SK-N-SH treated with all-trans-retinoic acid at 6 μM for 48 hours (cell line): ENCODE data around the gene PTPRT.

Experiments
- ATAC-seq: fragments of 200-7000 bp; cut with Tn5 transposase; 3 replicates; pipeline ENCODE4 v1.9.1; 2020; ENCODE audit warnings: mild to moderate bottlenecking, moderate library complexity
- ARNTL ChIP-seq: fragments of 450-650 bp; formaldehyde crosslinking; IDR thresholded peaks from 2 replicates; pipeline ENCODE4 v1.5.0; 2020; ENCODE audit warnings: low read depth, mild to moderate bottlenecking, moderate library complexity, borderline replicate concordance
- CSDC2 ChIP-seq: fragments of 250-450 bp; sonication (Bioruptor Pico); IDR thresholded peaks from 2 replicates; pipeline ENCODE4 v1.5.0; 2020; ENCODE audit warnings: mild to moderate bottlenecking, moderate library complexity
- CSRNP3 ChIP-seq: fragments of 250-450 bp; sonication (Bioruptor Pico); IDR thresholded peaks from 2 replicates; pipeline ENCODE4 v1.5.1; 2021; ENCODE audit warnings: mild to moderate bottlenecking, moderate library complexity
- ESRRG ChIP-seq: fragments of 250-450 bp; sonication (Bioruptor Pico); IDR thresholded peaks from 2 replicates; pipeline ENCODE4 v1.6.1; 2021; ENCODE audit warnings: mild to moderate bottlenecking
- GLIS3 ChIP-seq: fragments of 250-450 bp; sonication (Bioruptor Pico); IDR thresholded peaks from 2 replicates; pipeline ENCODE4 v1.5.0; 2020; ENCODE audit warnings: mild to moderate bottlenecking, moderate library complexity
- ISL1 ChIP-seq: fragments of 250-450 bp; sonication (Bioruptor Pico); IDR thresholded peaks from 2 replicates; pipeline ENCODE4 v2.1.2; 2022; ENCODE audit warnings: mild to moderate bottlenecking, moderate library complexity
- OSR1 ChIP-seq: fragments of 250-450 bp; sonication (Bioruptor Pico); IDR thresholded peaks from 2 replicates; pipeline ENCODE4 v1.8.0; 2022; ENCODE audit warnings: moderate library complexity, mild to moderate bottlenecking, inconsistent platforms
- PATZ1 ChIP-seq: fragments of 250-450 bp; sonication (Bioruptor Pico); IDR thresholded peaks from 2 replicates; pipeline ENCODE4 v1.8.0; 2020; ENCODE audit warnings: mild to moderate bottlenecking, moderate library complexity, borderline replicate concordance
- POU6F1 ChIP-seq: fragments of 250-450 bp; sonication (Bioruptor Pico); IDR thresholded peaks from 2 replicates; pipeline ENCODE4 v1.8.0; 2021; ENCODE audit warnings: low read depth, mild to moderate bottlenecking, moderate library complexity, borderline replicate concordance
- PPARA ChIP-seq: fragments of 250-450 bp; sonication (Bioruptor Pico); IDR thresholded peaks from 2 replicates; pipeline ENCODE4 v1.5.0; 2020; ENCODE audit warnings: mild to moderate bottlenecking, borderline replicate concordance
- RARB ChIP-seq: fragments of 250-450 bp; sonication (Bioruptor Pico); IDR thresholded peaks from 2 replicates; pipeline ENCODE4 v1.8.0; 2021; ENCODE audit warnings: mild to moderate bottlenecking, moderate library complexity
- SNAI2 ChIP-seq: fragments of 250-450 bp; sonication (Bioruptor Pico); IDR thresholded peaks from 2 replicates; pipeline ENCODE4 v1.5.0; 2020; ENCODE audit warnings: mild to moderate bottlenecking, moderate library complexity
- TCF4 ChIP-seq: fragments of 250-450 bp; sonication (Bioruptor Pico); IDR thresholded peaks from 2 replicates; pipeline ENCODE4 v1.8.0; 2021; ENCODE audit warnings: mild to moderate bottlenecking, moderate library complexity, borderline replicate concordance
- ZC3H10 ChIP-seq: fragments of 250-450 bp; sonication (Bioruptor Pico); IDR thresholded peaks from 2 replicates; pipeline ENCODE4 v1.5.1; 2021; ENCODE audit warnings: mild to moderate bottlenecking, moderate library complexity
- ZFP3 ChIP-seq: fragments of 250-450 bp; sonication (Bioruptor Pico); IDR thresholded peaks from 2 replicates; pipeline ENCODE4 v1.5.0; 2020; ENCODE audit warnings: mild to moderate bottlenecking, moderate library complexity
- ZFP30 ChIP-seq: fragments of 450-650 bp; formaldehyde crosslinking; IDR thresholded peaks from 2 replicates; pipeline ENCODE4 v1.5.0; 2022; ENCODE audit warnings: mild to moderate bottlenecking, moderate library complexity
- ZNF565 ChIP-seq: fragments of 450-650 bp; formaldehyde crosslinking; conservative IDR thresholded peaks from 2 replicates; pipeline ENCODE4 v1.5.0; 2020; ENCODE audit warnings: low read depth, mild to moderate bottlenecking, moderate library complexity
- ZNF70 ChIP-seq: fragments of 450-650 bp; formaldehyde crosslinking; IDR thresholded peaks from 2 replicates; pipeline ENCODE4 v1.5.0; 2020; ENCODE audit warnings: mild to moderate bottlenecking, moderate library complexity
- ZNF8 ChIP-seq: fragments of 450-650 bp; formaldehyde crosslinking; IDR thresholded peaks from 2 replicates; pipeline ENCODE4 v1.5.0; 2020; ENCODE audit warnings: mild to moderate bottlenecking, moderate library complexity

The PTPRT gene

GRCh38 chr20:43189554-43190331, at the start of gene PTPRT:
Gene PTPRT, minus strand, starts transcription at chr20:43189906. Its CDS starts 173 bp downstream, at chr20:43189733.
- no peak for TF ChIP-seq POU6F1
- no peak for TF ChIP-seq ZNF565 (CRISPR knock-in tag)
- TF ChIP-seq TCF4: no peak
- no peak for TF ChIP-seq RARB (CRISPR knock-in tag)
- TF ChIP-seq ZNF70 (CRISPR knock-in tag): no peak
- TF ChIP-seq, all 23 proteins: peak for 0
- no peak for ATAC-seq

- TF ChIP-seq ZNF565 (CRISPR knock-in tag): no peak
- TF ChIP-seq PPARA (CRISPR knock-in tag): no peak
- TF ChIP-seq ZFP30 (CRISPR knock-in tag): no peak
- no peak for TF ChIP-seq ISL1 (CRISPR knock-in tag)
- TF ChIP-seq POU6F1: no peak
- no peak for TF ChIP-seq CSDC2 (CRISPR knock-in tag)
- no peak for TF ChIP-seq CSRNP3
- no peak for TF ChIP-seq ZNF8 (CRISPR knock-in tag)
- no peak for TF ChIP-seq RARB (CRISPR knock-in tag)
- TF ChIP-seq GLIS3 (CRISPR knock-in tag): no peak
- TF ChIP-seq ARNTL (CRISPR knock-in tag): no peak
- no peak for TF ChIP-seq ESRRG (CRISPR knock-in tag)
- TF ChIP-seq ZNF70 (CRISPR knock-in tag): no peak
- TF ChIP-seq ZFP3 (CRISPR knock-in tag): no peak
- no peak for TF ChIP-seq SNAI2 (CRISPR knock-in tag)
- TF ChIP-seq OSR1 (CRISPR knock-in tag): no peak
- ATAC-seq: no peak
These were observed 49.1 kb upstream of the PTPRT start for GRCh38 chr20:43238833-43239232.

GRCh38 chr20:43238266-43238665, 48.6 kb upstream of the PTPRT start:
- TF ChIP-seq ESRRG (CRISPR knock-in tag) (no peak), ZFP30 (CRISPR knock-in tag) (no peak), ZNF8 (CRISPR knock-in tag) (no peak), ZC3H10 (no peak), TCF4 (no peak), OSR1 (CRISPR knock-in tag) (no peak), ZFP3 (CRISPR knock-in tag) (no peak), ISL1 (CRISPR knock-in tag) (no peak), POU6F1 (no peak), CSRNP3 (no peak), PATZ1 (no peak), ZNF70 (CRISPR knock-in tag) (no peak)
- ATAC-seq: no peak
